CD1c-positive myeloid dendritic cell (primary cell): Measurements from ENCODE around the gene ZNRF2.
"Not testable (repeated sequence)": the region's sequence is repeated elsewhere in the genome, so short reads cannot be mapped to it uniquely, and the experiment has no call there.

Experiments
- DNase-seq: peaks from one replicate; pipeline ENCODE4 v3.0.0-alpha.2; 2016; ENCODE audit errors: extremely low spot score

ZNRF2 gene

DNA sequence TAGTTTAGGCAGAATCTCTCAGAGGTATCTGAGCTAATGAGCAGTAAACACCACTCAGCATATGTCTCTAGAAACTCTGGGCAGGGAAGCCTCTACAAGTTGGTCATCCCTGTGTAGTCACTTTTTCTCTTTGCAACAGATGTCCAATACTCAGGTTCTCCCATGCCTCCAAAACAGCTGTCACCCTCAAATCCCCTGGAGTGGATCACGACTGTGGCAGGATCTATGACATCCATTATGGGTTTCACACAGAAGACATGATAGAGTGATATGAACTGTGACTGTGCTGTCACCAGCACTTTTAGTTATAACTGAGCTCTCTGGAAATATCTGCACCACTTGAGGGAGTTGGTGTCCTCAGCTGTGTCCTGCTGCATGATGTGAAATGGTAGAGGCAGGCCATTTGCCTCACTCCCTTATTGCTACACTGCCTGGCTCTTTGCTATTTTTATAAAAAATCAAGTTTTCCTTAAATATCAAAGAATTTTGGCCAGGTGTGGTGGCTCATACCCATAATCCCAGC lies 24.1 kb upstream of the ZNRF2 start:
- no peak for DNase-seq

DNA sequence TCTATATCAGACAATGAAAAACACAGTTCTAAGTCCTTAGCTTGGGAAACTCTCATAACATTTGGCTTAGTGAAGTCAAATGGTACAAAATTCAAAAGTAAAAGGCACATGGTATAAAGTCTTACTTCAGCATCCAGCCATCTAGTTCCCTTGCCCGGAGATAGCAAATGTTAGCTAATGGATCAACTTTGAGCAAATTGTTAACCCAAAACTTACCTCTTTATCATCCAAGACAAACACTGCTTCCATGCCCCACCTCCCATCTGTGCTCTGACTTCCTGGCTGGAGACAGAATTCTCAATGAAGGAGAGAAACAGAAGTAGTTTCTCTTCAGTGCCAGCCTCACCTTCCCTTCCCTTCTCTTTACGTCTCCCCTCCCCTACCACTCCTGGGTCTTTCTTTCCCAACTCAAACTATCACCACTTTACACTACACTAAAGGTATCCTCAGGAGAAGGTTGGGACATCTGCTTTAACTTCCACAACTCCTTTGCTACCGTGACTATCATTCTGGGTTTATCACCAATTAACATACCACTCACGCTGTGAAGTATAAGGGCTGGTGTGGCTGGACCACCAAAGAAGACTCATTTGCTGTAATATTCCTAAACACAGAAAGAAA lies 21.2 kb upstream of the ZNRF2 start:
- DNase-seq: no peak

DNA sequence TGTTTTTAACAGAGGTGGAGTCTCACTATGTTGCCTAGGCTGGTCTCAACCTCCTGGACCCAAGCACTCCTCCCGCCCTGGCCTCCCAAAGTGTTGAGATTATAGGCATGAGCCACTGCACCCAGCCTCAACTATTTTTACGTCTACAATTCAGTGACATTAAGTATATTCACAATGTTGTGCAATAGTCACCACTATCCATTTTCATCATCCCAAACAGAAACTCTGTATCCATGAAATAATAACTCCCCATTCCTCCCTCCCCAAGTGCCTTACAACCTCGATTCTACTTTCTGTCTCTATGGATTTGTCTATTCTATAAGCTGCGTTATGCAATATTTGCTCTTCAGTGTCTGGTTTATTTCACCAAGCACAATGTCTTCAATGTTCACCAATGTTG lies 20.3 kb upstream of the ZNRF2 start:
- DNase-seq: no peak

DNA sequence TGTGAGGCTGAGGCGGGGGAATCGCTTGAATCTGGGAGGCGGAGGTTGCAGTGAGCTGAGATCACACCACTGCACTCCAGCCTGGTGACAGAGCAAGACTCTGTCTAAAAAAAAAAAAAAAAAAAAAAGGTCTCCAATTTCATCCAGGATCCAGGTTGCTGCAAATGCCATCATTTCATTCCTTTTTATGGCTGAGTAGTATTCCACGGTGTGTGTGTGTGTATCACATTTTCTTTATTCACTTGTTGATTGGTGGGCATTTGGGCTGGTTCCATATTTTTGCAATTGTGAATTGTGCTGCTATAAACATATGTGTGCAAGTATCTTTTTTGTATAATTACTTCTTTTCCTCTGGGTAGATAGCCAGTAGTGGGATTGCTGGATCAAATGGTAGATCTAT lies 19.2 kb upstream of the ZNRF2 start:
- DNase-seq: not testable (repeated sequence)

DNA sequence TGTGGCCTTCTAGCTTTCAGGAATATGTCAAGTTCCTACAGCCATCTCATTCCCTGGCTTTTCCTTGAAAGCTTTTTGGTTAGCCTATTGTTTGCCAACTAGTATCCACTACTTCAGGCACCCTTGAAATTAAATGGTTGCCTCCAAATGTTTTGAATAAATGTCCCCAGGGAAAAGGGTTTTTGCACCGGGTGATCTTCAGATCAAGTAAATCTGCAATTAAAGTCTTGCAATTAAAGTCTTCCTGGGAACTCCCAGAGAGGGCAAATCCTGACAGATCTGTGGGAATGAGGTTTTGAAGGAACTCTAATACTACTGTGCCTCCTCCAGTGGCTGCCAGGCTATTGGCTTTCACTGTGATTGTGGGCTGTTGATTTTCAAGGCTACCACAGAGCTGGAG lies 17.7 kb upstream of the ZNRF2 start:
- DNase-seq: no peak

DNA sequence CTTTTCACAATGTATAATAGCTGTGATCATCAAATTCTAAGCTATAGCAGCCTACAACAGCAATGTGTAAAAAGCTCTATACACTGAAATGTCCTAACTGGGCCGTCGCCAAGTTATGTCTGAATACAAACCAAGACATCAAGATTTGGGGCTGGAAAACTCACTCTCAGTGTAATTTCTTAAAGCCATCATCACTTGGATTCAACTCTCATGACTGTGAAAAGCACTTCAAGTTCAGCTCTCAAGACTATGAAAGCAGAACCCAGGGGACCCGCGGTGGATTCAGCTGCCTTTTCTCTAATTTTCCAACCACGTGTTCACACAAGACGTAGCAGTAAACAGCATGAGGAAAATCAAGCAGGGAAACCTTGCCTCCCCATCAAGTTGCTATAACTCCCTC lies 15.8 kb upstream of the ZNRF2 start:
- DNase-seq: no peak

DNA sequence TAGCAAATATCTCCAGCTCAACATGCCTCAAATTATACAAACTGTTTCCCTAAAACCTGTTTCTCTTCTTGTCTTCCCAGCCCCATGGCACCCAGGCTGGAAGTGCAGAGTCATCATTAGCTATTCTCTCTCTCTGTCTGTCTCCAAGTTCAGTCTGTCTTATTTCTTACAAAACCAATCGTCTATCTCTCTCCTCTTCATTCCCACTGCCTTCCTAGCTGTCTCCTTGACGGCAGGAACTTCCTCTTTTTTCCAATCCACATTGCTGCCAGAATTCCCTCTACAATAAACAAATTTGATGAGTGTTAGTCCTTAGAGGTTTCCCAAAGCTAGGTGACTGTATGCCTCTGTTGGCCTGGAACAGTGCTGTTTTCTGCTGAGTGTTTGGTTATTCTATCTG lies 14.9 kb upstream of the ZNRF2 start:
- no peak for DNase-seq

DNA sequence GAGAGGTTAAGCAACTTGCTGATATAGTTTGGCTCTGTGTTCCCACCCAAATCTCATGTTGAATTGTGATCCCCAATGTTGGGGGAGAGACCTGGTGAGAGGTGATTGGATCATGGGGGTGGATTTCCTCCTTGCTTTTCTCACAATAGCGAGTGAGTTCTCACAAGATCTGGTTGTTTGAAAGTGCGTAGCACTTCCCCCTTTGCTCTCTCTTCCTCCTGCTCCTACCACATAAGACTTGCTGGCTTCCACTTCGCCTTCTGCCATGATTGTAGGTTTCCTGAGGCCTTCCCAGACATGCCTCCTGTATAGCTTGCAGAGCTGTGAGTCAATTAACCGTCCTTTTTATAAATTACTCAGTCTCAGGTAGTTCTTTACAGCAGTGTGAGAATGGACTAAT lies 13.5 kb upstream of the ZNRF2 start:
- DNase-seq: peak; percentile 42

DNA sequence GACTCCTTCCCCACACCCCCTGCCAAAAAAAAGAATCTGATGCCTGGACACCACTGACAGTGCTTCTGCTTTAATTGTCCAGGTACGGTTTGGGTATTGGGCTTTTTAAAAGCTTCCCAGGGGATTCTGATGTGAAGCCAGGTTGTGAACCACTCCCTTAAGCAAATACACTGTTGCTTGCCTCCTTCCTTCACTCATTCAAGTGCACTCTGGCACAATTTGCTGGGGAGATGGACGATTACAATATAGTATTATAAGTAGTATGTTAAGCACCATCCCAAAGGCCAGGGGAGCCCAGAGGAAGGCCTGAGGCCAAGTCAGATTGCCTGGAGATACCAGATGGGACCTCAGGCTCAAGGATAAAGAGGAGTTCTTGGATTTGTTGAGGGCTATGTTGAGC lies 12.3 kb upstream of the ZNRF2 start:
- no peak for DNase-seq

DNA sequence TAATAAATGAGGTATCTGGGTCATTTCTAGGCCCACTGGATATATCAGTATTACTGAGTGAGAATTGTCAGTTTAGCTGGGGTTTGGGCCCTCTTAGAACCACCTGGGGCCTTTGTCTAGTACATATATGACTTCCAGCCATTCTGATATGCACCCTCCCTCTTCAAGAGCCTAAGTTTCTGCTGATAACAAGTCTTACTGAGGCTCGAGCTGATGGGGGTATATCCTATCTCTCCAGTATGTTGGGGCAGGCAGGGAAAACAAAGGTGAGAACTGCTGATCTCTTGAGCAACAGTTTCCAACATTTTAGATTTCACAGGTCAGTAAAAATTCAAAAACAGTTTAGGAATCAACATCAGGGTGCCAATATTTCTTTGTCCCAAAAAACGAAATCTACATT lies 10.8 kb upstream of the ZNRF2 start:
- DNase-seq: no peak

DNA sequence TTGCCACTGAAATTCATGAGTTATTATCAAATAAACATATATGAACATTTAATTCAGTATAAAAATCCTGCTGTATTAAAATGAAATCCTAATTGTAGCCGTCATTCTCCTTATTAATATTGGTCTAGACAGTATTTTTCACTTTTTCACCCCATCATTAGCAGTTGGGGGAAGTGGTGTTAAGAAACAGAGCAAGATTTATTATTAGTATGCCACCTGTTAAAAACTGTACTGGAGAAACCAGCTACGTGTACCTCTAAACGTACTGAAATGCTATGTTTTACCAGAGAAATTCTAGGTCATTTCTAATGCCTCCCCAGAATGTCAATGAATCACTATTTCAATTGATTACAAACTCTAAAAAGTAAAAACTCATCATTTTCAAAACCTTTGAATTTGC lies 9.8 kb upstream of the ZNRF2 start:
- DNase-seq: no peak

DNA sequence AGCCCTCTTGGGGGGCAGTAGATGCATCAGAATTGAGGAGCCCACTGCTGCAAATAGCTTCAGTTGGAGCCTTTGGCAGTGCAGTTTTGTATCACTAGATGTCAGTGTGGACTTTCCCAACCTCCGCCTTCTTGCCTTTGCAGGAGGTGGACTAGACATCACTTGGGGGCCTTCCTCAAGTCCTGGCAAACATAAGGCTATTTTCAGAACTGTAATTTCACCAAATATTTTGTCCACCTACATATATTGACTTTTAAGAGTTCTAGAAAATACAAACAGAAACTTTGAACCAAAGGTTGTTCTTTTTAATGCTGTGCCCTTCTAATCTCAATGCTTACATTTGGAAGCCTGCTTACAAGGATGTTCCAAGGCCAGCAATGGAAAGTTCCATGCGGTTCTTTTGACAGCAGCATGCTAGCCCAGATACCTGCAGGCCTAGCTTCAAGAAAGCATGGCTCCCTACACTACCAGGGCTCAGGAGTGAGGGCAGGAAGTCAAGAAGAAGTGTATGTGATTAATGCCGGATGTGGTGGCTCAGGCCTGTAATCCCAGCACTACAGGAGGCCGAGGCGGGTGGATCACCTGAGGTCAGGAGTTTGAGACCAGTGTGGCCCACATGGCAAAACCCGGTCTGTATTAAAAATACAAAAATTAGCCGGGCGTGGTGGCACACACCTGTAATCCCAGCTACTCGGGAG lies 8.0 kb upstream of the ZNRF2 start:
- DNase-seq: peak; percentile 58

DNA sequence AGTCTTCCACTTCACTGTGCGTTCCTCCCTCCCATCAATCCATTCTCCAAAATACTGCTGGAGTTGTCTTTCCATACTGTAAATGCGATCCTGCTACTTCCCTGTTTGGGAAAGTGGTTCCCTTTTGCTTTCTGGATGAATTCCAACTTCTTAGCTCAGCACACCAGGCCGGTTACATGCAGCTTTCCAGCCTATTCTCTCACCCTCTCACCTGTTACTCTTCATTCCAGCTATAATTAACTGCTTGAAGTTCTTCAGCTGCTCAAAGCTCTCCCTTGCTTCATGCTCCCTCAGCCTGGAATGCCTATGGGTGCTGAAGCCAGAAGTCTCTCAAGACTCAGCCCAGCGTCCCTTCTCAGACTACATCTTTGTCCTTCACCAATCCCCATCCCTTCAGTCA lies 6.0 kb upstream of the ZNRF2 start:
- DNase-seq: peak; percentile 68

DNA sequence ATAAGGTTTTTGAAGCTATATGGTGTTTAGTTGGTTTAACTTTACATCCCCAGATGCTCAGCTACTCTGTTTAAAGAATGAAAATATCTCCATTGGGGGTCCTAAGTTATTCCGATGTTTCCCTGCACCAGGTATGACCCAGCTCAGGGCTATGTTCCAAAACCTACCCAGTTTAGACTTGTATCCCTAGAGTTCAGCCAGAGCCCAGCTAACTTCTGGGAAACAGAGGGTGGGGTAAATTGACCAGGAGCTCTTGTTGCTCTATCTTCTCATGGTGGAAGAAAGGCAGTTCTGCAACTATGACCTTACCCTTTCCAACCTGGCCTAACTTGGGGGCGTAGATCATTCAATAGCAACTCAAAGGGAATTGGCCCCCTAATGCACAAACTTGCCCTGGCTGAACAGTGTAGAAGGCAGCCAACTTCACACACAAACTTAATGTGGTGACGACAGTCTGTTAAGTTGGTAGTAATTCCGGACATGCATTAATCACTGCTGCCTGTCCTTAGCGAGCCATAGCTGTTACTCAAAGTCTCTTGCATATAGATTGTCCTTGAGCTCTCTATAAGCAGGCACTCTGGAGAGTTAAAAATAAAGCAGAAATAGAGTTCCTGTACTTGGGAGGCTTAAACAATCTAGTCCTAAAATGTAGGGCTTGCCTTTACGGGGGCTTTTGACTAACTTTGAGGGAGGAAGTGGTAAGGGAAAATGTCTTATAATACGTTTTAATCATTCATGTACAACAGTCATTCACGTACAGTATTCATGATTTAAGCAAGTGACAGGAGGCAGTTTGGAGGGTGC lies 5.3 kb upstream of the ZNRF2 start:
- DNase-seq: no peak

DNA sequence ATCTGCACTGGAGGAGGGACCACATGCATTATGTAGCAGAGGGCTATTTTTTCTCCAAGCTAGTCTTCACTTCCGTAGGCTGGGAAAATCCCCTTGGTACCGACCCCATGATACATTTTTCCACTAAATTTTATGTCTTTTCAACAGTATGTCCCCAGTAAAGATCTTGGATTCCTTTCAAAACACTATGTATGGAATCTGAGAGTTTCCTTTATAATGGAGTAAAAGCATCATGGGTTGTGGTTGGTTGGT lies 4.8 kb upstream of the ZNRF2 start:
- no peak for DNase-seq

DNA sequence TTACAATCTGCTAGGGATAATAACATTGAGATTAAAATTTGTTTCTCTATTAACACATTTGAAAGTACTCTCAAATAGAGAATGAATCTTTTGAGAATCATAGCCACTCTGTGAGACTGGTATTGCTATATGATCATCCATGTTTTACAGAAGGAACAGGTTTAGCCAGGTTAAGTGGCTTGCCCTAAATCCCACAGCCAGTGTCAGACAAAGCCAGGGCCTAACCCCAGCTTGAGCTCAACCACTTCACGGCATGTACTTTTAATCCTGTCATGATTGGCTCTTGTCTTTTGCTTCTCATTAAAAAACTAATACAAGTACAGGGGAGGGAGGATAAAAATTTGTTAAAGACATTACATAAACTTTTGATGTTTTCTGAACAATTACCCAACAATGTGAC lies 3.8 kb upstream of the ZNRF2 start:
- DNase-seq: no peak

DNA sequence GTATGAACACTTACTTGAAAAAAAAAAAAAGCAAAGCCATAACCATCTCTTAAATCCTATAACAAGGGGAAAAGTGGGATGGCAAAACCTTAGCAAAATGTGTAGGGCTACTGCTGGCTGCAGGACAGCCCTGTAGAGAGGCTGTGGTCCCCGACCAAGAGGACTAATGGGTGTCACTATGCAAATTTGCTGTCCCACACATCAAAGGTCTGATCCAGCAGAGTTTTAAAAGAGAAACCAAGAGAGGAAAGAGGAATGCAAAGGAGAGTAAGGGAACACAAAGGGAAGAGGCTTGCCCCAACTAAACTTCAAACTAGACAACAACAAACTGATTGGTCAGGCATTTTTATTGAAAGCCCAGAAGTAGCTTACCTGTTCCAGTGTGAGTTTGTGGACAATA lies 3.1 kb upstream of the ZNRF2 start:
- no peak for DNase-seq

DNA sequence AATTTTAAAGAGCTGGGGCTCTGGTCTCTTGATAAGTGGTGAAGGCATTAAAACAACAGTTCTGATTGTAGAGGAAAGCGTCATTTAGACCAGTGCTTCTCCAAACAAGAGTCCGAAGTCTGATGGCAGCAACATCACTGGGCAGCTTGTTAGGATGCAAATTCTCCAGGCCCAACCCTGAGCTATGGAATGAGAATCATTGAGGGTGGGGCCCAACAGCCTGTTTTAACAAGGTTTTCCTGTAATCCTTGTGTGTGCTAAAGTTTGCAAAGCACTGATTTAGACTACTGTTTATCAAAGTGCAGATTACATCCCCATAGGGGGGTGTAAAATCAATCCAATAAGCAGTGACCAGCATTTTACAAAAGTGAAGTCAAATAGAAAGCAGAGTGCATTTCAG lies 2.6 kb upstream of the ZNRF2 start:
- no peak for DNase-seq

DNA sequence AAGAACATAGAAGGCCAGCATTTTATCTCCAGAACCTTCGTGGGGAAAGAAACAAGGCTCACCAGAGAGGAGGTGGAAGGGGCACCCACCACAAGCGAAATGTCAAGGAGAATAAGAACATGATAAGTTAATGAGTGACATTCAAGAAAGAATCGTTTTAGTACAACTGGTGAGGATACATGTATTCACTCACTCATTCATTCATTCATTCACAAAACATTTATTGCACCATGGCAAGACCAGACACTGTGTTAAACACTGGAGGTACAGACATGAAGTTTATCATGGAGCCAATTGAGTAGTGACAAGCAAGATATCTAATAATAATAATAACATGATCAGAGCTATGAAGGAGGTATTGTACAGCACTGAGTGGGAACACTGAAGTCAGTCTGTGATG lies 1.7 kb upstream of the ZNRF2 start:
- no peak for DNase-seq

DNA sequence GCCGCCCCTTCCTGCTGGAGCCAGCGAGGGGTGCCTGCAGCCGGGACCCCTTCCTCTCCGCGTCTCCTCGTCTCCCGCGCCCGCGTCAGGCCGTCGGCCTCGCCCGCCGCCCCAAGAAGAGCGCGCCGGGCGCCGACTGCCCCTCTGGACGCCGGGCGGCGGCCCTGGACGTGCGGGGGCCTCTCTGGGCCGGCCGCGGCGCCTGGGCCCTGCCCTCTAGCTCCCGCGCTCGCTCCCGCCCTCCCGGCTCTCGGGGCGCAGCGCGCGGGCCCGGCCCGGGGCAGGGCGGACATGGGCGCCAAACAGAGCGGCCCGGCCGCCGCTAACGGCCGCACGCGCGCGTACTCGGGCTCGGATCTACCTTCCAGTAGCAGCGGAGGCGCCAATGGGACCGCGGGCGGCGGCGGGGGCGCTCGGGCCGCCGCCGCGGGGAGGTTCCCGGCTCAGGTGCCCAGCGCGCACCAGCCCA lies 704 bp downstream of the ZNRF2 start:
- no peak for DNase-seq

DNA sequence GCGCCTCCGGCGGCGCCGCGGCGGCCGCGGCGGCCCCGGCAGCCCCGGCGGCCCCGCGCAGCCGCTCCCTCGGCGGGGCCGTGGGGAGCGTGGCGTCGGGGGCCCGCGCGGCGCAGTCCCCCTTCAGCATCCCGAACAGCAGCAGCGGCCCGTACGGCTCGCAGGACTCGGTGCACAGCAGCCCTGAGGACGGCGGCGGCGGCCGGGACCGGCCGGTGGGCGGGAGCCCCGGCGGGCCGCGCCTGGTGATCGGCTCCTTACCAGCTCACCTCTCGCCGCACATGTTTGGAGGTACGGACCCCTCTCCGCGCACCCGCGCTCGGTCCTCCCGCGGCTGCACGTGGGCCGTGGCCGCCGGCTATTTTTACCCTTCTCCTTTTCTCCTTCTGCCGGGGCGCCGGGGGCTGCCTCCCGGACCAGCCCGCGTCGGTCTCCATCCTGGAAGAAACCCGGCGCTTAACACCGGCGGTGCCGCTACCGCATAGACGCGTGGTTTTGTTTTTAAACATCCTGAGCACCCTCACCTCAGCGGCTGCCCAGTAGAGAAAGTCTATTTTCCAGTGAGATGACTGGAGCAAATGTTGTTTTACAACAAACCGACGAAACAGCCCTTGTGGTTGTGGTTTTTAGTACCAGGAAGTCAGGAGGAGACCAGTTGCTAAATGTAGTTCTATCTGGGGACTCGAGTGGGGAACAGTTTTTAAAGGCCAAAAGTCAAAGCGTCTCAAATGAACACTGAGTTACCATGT lies 1.3 kb downstream of the ZNRF2 start:
- DNase-seq: peak; percentile 77

DNA sequence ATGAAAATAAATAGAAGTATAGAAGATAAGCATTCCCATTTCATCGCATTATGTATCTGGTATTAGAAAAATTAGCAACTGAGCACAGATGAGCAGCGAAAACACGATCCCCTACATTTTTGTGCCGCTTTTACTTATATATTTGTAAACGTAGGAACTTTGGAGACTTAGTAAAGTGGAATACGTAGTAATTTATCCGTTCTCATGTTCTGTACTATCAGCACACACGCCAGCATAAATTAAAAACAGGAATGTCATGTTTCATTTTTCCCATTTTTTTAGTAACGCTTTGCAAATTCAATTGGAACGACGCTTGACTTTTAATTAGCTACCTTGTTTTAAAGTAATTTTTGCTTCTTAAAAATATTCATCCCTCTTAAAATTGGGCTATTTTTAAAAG lies 2.4 kb downstream of the ZNRF2 start:
- DNase-seq: no peak
